ENCODE data around the gene NUP98.

GRCh38 chr11:3684129-3684818 is 113.1 kb downstream of the NUP98 start:
- TF ChIP-seq SPI1 (IDR thresholded peaks at IDR 0.05; ENCODE audit: low read depth, low read length) (no peak), POLR2A (IDR thresholded peaks at IDR 0.05; ENCODE audit: low read depth, low read length) (no peak), POU2F2 (IDR thresholded peaks at IDR 0.05; ENCODE audit: low read depth, low read length) (no peak), POLR2AphosphoS5 (IDR thresholded peaks at IDR 0.05; ENCODE audit: low read depth, low read length) (no peak), TAF1 (IDR thresholded peaks at IDR 0.05; ENCODE audit: low read depth, low read length) (no peak)

All from GM12891 (cell line).